NAMALWA (cell line): ENCODE measurements around the gene SPRED3.
"Not testable (repeated sequence)": the region's sequence is repeated elsewhere in the genome, so short reads cannot be mapped to it uniquely, and the experiment has no call there.

Experiments
- DNase-seq: peaks from one replicate; pipeline ENCODE4 v3.0.0-alpha.2; 2015; ENCODE audit warnings: low spot score

SPRED3 gene

GRCh38 chr19:38420935-38421334 lies 32.4 kb downstream of the SPRED3 start:
- DNase-seq, result no peak

DNA sequence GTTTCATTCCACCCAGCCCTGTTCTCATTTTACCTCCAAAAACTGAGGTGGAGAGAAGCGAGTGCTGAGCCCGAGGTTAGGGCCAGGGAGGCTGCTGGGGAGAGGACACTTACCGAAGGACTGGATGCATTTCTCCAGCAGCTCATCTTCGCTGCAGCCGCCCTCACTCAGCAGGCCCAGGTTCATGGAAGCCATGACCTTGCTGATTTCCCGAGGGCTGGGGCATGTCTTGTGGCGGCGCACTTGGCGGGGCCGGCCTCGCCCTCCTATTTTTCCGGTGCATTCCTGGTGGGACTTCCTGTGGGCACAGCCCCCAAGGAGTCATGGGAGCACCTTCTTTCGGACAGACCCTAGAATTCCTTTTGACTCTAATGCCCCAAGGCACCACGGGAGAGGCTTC lies 33.4 kb downstream of the SPRED3 start:
- no peak for DNase-seq

DNA sequence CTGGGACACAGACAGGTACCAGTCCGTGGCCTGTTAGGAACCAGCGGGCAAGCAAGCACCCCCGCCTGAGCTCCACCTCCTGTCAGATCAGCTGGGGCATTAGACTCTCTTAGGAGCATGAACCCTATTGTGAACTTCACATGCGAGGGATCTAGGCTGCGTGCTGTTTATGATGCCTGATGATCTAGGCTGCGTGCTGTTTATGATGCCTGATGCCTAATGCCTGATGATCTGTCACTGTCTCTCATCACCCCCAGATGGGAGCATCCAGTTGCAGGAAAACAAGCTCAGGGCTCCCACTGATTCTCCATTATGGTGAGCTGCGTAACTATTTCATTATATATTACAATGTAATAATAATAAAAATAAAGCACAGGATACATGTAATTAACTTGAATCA lies 33.9 kb downstream of the SPRED3 start:
- no peak for DNase-seq

GRCh38 chr19:38424272-38424671 lies 35.8 kb downstream of the SPRED3 start:
- no peak for DNase-seq

DNA sequence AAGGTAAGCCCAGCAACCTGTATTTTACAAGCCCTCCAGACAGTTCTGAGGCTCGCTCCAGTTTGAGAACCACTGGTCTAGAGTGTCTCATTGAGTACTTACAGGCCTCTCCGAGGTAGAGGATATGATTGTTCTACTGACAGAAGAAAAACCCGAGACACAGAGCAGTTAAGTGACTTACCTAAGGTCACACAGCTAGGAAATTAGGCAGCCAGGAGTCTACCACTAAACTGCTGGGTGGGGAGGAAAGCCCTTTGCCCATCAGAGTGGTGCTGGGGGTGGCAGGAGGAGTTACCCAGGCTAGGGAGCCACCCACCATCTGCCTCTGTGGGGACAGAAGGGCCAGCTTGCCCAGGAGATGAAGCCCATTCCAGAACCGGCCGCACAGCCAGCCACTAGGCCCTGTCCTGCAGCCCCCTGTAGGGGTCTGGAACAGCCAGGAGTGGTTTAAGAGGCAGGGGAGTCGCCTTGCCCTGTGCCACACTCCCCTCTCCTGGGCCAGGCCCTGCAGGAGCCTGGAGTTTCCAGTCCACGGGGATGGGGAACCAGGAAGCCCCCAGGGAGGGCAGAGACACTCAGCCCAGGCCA lies 36.8 kb downstream of the SPRED3 start:
- DNase-seq, result no peak

DNA sequence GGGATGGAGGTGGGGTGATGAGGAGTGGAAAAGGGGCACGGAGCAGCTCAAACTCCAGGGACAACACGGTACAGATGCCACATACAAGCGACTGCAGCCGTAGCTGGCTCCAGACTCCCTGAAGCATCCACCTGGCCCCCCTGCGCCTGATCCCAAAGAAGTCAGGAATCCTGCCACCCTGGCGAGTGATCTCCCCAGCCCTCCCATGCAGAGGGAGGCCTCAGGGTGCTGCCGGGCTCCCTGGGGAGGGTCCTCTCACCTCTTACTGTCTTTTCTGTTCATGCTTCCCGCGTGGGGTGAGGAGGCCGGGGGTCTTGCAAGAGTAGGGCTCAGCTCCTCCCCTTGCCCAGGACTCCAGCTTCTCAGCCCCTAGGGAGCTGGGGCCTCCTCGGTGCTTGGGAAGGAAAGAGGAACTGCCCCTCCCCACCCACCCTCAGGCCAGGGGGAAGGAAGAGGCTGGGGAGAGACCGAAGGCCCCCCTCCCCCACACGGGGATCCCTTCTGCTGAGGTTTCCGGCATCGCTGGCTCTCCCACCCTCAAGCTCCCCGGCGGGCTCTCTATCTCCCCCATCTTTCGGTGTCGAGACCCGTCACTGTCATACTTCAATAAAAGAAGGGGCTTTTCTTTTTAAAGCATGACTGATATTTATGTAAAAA lies 37.4 kb downstream of the SPRED3 start, which contains the start of gene RASGRP4:
TSS of gene RASGRP4 (minus strand) at position 410 of the 657 bp plus-strand sequence. CDS start at position 282, 128 bp downstream.
- no peak for DNase-seq

DNA sequence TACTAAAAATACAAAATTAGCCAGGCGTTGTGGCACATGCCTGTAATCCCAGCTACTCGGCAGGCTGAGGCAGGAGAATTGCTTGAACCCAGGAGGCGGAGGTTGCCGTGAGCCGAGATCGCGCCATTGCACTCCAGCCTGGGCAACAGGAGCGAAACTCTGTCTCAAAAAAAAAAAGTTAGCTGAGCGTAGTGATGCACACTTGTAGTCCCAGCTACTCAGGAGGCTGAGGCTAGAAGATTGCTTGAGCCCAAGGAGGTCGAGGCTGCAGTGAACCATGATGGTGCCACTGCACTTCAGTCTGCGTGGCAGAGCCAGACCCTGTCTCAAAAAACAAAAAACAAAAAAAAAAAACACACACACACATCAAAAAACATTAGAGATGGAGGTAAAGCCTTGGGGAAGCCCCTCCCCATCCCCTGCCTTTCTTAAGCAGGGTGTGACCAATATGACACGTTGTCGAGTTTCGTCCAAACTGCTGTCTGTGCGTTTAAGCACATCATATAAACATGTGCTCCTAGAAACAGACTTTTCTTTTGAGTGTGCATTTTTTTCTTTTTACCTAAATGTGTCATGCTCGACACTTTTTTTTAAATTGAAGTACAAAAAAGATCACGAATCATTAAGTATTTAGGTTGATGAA lies 38.7 kb downstream of the SPRED3 start:
- DNase-seq, result not testable (repeated sequence)

DNA sequence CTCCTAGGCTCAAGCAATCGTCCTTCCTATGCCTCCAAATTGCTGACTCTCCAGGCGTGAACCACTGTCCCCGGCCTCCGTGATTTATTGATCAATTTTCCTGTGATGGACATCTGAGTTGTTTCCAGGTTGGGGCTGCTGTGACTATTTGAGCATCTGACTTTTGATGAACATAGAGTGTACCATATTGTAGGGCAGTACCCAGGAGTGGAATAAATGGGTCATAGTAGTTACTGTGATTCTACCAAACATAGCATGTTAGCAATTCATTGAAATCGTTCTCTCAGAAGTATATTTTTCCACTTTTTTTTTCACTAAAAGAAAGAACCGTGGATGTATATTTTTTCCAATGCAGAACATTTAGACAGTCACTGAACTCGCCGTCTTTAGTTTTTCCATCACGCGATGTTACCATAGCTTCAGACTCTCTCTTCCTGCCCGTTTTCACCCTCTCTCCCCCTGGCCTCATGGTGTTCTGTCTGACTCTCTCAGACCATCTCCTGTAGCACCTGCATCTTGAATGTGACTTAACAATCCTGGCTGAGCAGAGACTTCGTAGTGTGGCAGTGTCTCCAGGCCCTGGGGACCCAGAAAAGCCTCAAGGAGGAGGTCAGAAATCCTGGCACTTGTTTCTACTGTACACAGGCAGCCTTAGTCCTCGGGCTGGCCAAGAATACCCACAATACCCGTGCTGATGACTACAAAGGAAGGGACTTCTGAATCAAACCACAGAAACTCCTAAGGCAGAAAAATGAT lies 40.7 kb downstream of the SPRED3 start:
- no peak for DNase-seq

DNA sequence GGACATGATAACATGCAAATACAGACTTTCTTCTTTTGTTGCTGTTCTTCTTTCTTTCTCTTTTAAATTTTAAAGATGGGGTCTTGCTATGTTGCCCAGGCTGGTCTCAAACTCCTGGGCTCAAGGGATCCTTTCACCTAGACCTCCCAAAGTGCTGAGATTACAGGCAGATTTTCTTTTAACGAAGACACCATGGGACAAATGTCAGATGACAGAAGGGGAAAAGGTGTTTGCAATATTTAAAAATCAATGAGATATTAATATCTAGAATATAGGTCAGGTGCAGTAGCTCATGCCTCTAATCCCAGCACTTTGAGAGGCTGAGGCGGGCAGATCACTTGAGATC lies 41.3 kb downstream of the SPRED3 start:
- DNase-seq, result no peak

- no peak for DNase-seq
Observed at GRCh38 chr19:38430931-38431330, 42.4 kb downstream of the SPRED3 start.

DNA sequence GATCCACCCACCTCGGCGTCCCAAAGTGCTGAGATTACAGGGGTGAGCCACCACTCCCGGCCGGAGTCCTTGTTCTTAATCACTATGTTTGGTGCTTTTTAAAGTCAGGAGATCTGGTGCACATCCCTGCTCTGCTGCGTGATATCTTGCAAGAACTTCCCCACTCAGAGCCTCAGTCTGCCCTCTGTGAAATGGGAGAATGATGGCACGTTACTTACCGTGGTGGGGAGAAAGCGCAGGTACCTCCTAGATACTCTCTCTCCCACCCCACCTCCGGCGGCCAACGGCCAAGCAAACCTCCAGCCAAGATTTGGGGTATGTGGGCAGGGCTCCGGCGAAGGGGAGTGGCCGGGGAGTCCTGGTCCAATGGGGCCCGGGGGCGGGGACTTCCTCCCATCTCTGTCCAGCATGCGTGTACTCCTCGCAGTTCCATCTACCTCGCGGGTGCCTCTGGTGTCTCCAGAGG lies 44.8 kb downstream of the SPRED3 start, which contains the start of gene RYR1:
TSS of gene RYR1 (plus strand) at position 424 of the 466 bp plus-strand sequence. CDS start 139 bp downstream, outside the sequence.
- peak; percentile 28 for DNase-seq

DNA sequence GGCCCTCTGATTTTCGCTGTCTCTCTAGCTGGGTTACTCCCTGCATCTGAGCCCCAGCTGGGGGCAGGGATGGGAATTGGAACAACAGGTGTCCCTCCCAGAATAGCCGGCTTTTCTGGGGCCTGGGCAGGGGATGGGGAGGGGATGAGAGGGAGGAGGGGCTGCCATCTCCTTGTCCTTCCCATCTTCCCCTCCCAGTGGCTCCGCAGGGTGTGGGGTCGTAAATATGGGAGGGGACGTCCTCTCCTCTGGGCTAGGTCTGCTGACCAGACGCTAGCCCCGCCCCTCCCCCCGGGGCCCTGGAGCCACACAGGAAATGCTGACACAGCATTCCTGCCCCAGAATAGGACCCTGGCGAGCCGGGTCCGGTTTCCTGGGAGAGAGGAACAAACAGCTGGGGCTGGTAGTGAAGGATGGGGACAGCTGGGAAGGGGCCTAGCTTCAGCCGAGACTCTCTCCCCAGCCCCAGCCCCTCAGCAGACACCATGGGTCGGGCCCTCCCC lies 46.1 kb downstream of the SPRED3 start:
- DNase-seq, result no peak

- no peak for DNase-seq
Observed at GRCh38 chr19:38437295-38437694, 48.8 kb downstream of the SPRED3 start.

GRCh38 chr19:38437917-38438316 lies 49.4 kb downstream of the SPRED3 start:
- no peak for DNase-seq

DNA sequence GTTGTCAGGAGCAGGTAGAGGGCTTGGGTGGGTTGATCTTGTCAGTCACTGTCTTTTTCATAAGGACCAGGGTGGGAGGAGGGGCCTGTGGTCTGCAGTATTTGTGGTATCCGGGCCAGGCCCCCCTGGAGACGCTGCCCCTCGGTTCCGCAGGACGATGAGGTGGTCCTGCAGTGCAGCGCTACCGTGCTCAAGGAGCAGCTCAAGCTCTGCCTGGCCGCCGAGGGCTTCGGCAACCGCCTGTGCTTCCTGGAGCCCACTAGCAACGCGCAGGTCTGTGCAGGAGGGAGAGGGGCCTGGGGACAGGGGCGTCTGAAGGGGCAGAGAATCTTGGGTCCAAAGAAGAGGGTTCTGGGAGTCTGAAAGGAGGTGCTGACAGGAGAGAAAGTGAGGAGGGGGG lies 52.1 kb downstream of the SPRED3 start:
- no peak for DNase-seq

GRCh38 chr19:38441657-38442348 lies 53.3 kb downstream of the SPRED3 start:
- DNase-seq, result peak; percentile 34

DNA sequence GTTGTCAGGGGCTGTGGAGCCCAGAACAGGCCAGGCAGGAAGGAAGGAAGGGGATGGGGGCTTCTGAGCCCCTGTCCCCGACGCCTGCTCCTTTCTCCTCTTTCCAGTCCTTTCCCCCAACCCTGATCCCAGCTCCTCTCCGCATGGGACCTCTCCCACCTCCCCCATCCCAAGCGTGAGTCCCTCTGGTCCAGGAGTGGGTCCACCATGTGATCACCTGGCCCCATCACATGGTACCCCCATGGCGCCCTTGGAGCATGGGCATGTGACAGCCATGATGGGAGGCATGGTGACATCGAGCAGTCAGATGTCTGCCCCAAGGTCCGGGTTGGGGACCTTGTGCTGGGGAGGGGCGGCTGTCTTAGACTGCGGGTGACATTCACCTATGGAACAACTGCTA lies 54.2 kb downstream of the SPRED3 start:
- no peak for DNase-seq

- no peak for DNase-seq
Observed at GRCh38 chr19:38443458-38443999, 55.0 kb downstream of the SPRED3 start.

GRCh38 chr19:38444026-38444425 lies 55.5 kb downstream of the SPRED3 start:
- no peak for DNase-seq

DNA sequence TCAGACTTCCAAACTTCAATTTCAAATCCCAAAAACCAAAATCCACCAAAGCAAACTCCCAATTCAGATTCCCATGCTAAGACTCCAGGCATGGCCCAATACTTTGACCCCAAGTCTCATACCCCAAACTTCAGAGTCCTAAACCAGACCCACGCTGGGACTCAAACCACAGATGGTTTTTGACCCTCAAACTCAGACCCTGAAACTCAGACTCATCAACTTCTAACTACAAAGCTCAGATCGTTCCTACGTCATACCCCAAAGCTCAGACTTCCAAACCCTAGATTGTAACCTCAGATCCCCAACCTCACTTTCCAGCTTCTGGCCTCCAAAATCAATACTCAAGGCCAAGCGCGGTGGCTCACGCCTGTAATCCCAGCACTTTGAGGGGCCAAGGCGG lies 56.9 kb downstream of the SPRED3 start:
- DNase-seq, result no peak

GRCh38 chr19:38448225-38448624 lies 59.7 kb downstream of the SPRED3 start:
- no peak for DNase-seq
